Keratinocyte (primary cell): ENCODE results near the gene MSTN. TPM values are rescaled to one million over a fixed set of nuclear protein-coding genes. Genes with fewer than 3 reads are reported as not detected.
"Not testable (repeated sequence)": the region's sequence is repeated elsewhere in the genome, so short reads cannot be mapped to it uniquely, and the experiment has no call there.

Source experiments
- DNase-seq: peaks from one replicate; pipeline ENCODE4 v3.0.0-alpha.2; 2011; ENCODE audit warnings: low read depth, missing footprints, low spot score
- FAIRE-seq: peaks from 2 replicates; lab custom pipeline; 2011; peaks lifted over from hg19 to GRCh38; lab: Jason Lieb, UNC
- H2AFZ ChIP-seq: 2 replicates; pipeline ENCODE4 v1.6.0; 2012; ENCODE audit warnings: low read length, control low read depth, inconsistent platforms; ENCODE audit not compliant: control insufficient read depth
- H3K27ac ChIP-seq: 2 replicates; pipeline ENCODE4 v1.5.1; 2011; ENCODE audit warnings: low read length; ENCODE audit not compliant: control insufficient read depth, insufficient read depth
- H3K27me3 ChIP-seq: 3 replicates; pipeline ENCODE4 v1.6.0; 2011; ENCODE audit warnings: low read length; ENCODE audit not compliant: control insufficient read depth, insufficient read depth; ENCODE audit errors: extremely low read depth
- H3K36me3 ChIP-seq, 2 experiments: 2 replicates in 1 of 2; 3 replicates in 1 of 2; pipeline ENCODE4 v1.5.1; 2011; ENCODE audit warnings: low read length in 2 of 2, mild to moderate bottlenecking in 1 of 2; ENCODE audit not compliant: control insufficient read depth in 2 of 2, insufficient read depth in 2 of 2; ENCODE audit errors: extremely low read depth in 1 of 2
- H3K4me1 ChIP-seq: 3 replicates; pipeline ENCODE4 v1.5.1; 2011; ENCODE audit warnings: low read length; ENCODE audit not compliant: control insufficient read depth, insufficient read depth; ENCODE audit errors: extremely low read depth
- H3K4me2 ChIP-seq: 3 replicates; pipeline ENCODE4 v1.6.0; 2011; ENCODE audit warnings: low read depth, low read length; ENCODE audit not compliant: control insufficient read depth, insufficient read depth; ENCODE audit errors: extremely low read depth
- H3K4me3 ChIP-seq, 3 experiments: fragments of 200-600 bp in 1 of 3; sonication (generic) in 1 of 3; 2 replicates in 2 of 3; 3 replicates in 1 of 3; pipeline ENCODE4 v1.5.1; 2011 to 2016; ENCODE audit warnings: low read length in 3 of 3, mild to moderate bottlenecking in 3 of 3, control low read depth in 2 of 3, inconsistent platforms in 1 of 3, low read depth in 1 of 3, mixed read lengths in 1 of 3, mixed run types in 1 of 3, moderate library complexity in 1 of 3; ENCODE audit not compliant: control insufficient read depth in 2 of 3, insufficient read depth in 2 of 3; ENCODE audit errors: extremely low read depth in 1 of 3
- H3K79me2 ChIP-seq: 2 replicates; pipeline ENCODE4 v1.6.0; 2012; ENCODE audit warnings: low read length; ENCODE audit not compliant: control insufficient read depth, insufficient read depth
- H3K9ac ChIP-seq: 3 replicates; pipeline ENCODE4 v1.6.0; 2011; ENCODE audit warnings: low read length; ENCODE audit not compliant: control insufficient read depth, insufficient read depth; ENCODE audit errors: extremely low read depth
- H3K9me1 ChIP-seq: 3 replicates; pipeline ENCODE4 v1.6.0; 2011; ENCODE audit warnings: low read length; ENCODE audit not compliant: control insufficient read depth, insufficient read depth; ENCODE audit errors: extremely low read depth
- H3K9me3 ChIP-seq: 2 replicates; pipeline ENCODE4 v1.5.1; 2012; ENCODE audit warnings: low read depth, low read length; ENCODE audit not compliant: control insufficient read depth
- H4K20me1 ChIP-seq: 3 replicates; pipeline ENCODE4 v1.6.0; 2011; ENCODE audit warnings: low read length; ENCODE audit not compliant: control insufficient read depth, insufficient read depth; ENCODE audit errors: extremely low read depth
- CTCF ChIP-seq, 3 experiments: IDR thresholded peaks in 1 of 3; conservative IDR thresholded peaks in 1 of 3; optimal IDR thresholded peaks in 1 of 3; 2 replicates in 2 of 3; 3 replicates in 1 of 3; pipeline versions ENCODE3 to v1.5.1; 2011; ENCODE audit warnings: low read length in 3 of 3, mild to moderate bottlenecking in 3 of 3, moderate library complexity in 2 of 3, control low read depth in 1 of 3, inconsistent platforms in 1 of 3; ENCODE audit not compliant: insufficient read depth in 2 of 3; ENCODE audit errors: extremely low read depth in 1 of 3
- EZH2 ChIP-seq: IDR thresholded peaks from one replicate; pipeline ENCODE4 v1.6.1; 2012; ENCODE audit warnings: inconsistent platforms, mild to moderate bottlenecking, low read length, moderate library complexity
- dilution Hi-C: fragments of 300-500 bp; cut with MboI; formaldehyde crosslinking; loops from one replicate; pipeline ENCODE4 v1.7.0; 2020; ENCODE audit warnings: low sequenced_read_pairs; ENCODE audit not compliant: extremely low pct_ligation_motif_present
- polyA plus RNA-seq, 5 experiments: library from polyadenylated mRNA; depleted of rRNA in 3 of 5; stranded (reverse) in 3 of 5; stranded (forward) in 1 of 5; unstranded in 1 of 5; fragments of >200 nt; gene quantifications; 1 replicate in 1 of 5; 2 replicates in 3 of 5; 3 replicates in 1 of 5; pipeline versions ENCODE4 v1.2.1 to v1.2.3, GENCODE V29; 2011 to 2012; ENCODE audit warnings: missing spikeins in 2 of 5, low read depth in 1 of 5, low replicate concordance in 1 of 5

The MSTN gene
- polyA plus RNA-seq, 1 donor (not counting 4 experiments of a cell fraction or from before 2014, with no cell fraction given): not detected

GRCh38 chr2:190043441-190043840, 19.1 kb downstream of the MSTN start:
- Histone ChIP-seq H2AFZ (no peak overlapping the region), H4K20me1 (no peaks in the 10 kb centered on the region), H3K9me3 (no peaks in the 10 kb centered on the region), H3K27me3 (peaks cover 9% of the 10 kb centered on the region), H3K9ac (no peak overlapping the region), H3K9me1 (no peaks in the 10 kb centered on the region), H3K79me2 (no peaks in the 10 kb centered on the region), H3K4me1 (no peaks in the 10 kb centered on the region), H3K36me3 (no peaks in the 10 kb centered on the region), H3K4me3 (no peak overlapping the region), H3K27ac (no peak overlapping the region), H3K4me2 (no peak overlapping the region)
- FAIRE-seq (no peak), DNase-seq (no peak)
- no peak for TF ChIP-seq EZH2
- TF ChIP-seq CTCF (optimal IDR thresholded peaks at IDR 0.05 in 1 of 3, IDR thresholded peaks at IDR 0.05 in 1 of 3, conservative IDR thresholded peaks at IDR 0.05 in 1 of 3; ENCODE audit: extremely low read depth in 1 of 3, insufficient read depth in 2 of 3, low read length in 3 of 3): no peak
- dilution Hi-C loops: no loop called here

GRCh38 chr2:190036071-190036470, 26.5 kb downstream of the MSTN start:
- dilution Hi-C loops: no loop called here
- Histone ChIP-seq H4K20me1 (no peaks in the 10 kb centered on the region), H2AFZ (no peak overlapping the region), H3K36me3 (no peaks in the 10 kb centered on the region), H3K4me2 (no peak overlapping the region), H3K4me1 (no peaks in the 10 kb centered on the region), H3K9me1 (no peaks in the 10 kb centered on the region), H3K27me3 (no peaks in the 10 kb centered on the region), H3K9me3 (no peaks in the 10 kb centered on the region), H3K4me3 (no peak overlapping the region), H3K79me2 (no peaks in the 10 kb centered on the region), H3K9ac (no peak overlapping the region), H3K27ac (no peak overlapping the region)
- no peak for DNase-seq
- no peak for FAIRE-seq
- no peak for TF ChIP-seq CTCF (optimal IDR thresholded peaks at IDR 0.05 in 1 of 3, IDR thresholded peaks at IDR 0.05 in 1 of 3, conservative IDR thresholded peaks at IDR 0.05 in 1 of 3; ENCODE audit: extremely low read depth in 1 of 3, insufficient read depth in 2 of 3, low read length in 3 of 3)
- TF ChIP-seq EZH2: no peak

- H3K4me3 ChIP-seq, H3K27me3 ChIP-seq, H3K9me1 ChIP-seq, H4K20me1 ChIP-seq, H3K4me1 ChIP-seq, H3K4me2 ChIP-seq, H3K36me3 ChIP-seq, H3K27ac ChIP-seq, H2AFZ ChIP-seq, FAIRE-seq, H3K9ac ChIP-seq, H3K79me2 ChIP-seq, DNase-seq, dilution Hi-C loops, H3K9me3 ChIP-seq: not testable (repeated sequence)
Observed at GRCh38 chr2:190034417-190034816, 28.1 kb downstream of the MSTN start.
